GM21381 (cell line): Measurements from ENCODE around the gene SDK1.
"Not testable (repeated sequence)": the region's sequence is repeated elsewhere in the genome, so short reads cannot be mapped to it uniquely, and the experiment has no call there.

Experiments used
- ATAC-seq: cut with Tn5 transposase; IDR thresholded peaks from one replicate; pipeline ENCODE4 v1.9.1; 2021; ENCODE audit warnings: mild to moderate bottlenecking, moderate library complexity; ENCODE audit not compliant: unreplicated experiment

SDK1 gene

GRCh38 chr7:4225881-4226523, 925.0 kb downstream of the SDK1 start:
- ATAC-seq: no peak

- no peak for ATAC-seq
These were observed 925.5 kb downstream of the SDK1 start for GRCh38 chr7:4226524-4226882.

GRCh38 chr7:4227105-4228010, 926.3 kb downstream of the SDK1 start:
- no peak for ATAC-seq

GRCh38 chr7:4230352-4230751, 929.3 kb downstream of the SDK1 start:
- no peak for ATAC-seq

GRCh38 chr7:4233146-4233545, 932.1 kb downstream of the SDK1 start:
- ATAC-seq: no peak

- no peak for ATAC-seq
These were observed 932.8 kb downstream of the SDK1 start for GRCh38 chr7:4233621-4234497.

- no peak for ATAC-seq
These were observed 933.4 kb downstream of the SDK1 start for GRCh38 chr7:4234498-4234855.

- no peak for ATAC-seq
These were observed 933.8 kb downstream of the SDK1 start for GRCh38 chr7:4234886-4235285.

- no peak for ATAC-seq
These were observed 934.5 kb downstream of the SDK1 start for GRCh38 chr7:4235596-4235995.

- no peak for ATAC-seq
These were observed 935.3 kb downstream of the SDK1 start for GRCh38 chr7:4236389-4236788.

- not testable (repeated sequence) for ATAC-seq
These were observed 935.8 kb downstream of the SDK1 start for GRCh38 chr7:4236873-4237272.

GRCh38 chr7:4237296-4238235, 936.5 kb downstream of the SDK1 start:
- ATAC-seq: no peak

GRCh38 chr7:4238861-4239260, 937.8 kb downstream of the SDK1 start:
- no peak for ATAC-seq

- ATAC-seq: no peak
These were observed 939.0 kb downstream of the SDK1 start for GRCh38 chr7:4240042-4240441.

GRCh38 chr7:4240520-4241303, 939.7 kb downstream of the SDK1 start:
- ATAC-seq: no peak

- no peak for ATAC-seq
These were observed 940.2 kb downstream of the SDK1 start for GRCh38 chr7:4241304-4241612.

- no peak for ATAC-seq
These were observed 940.7 kb downstream of the SDK1 start for GRCh38 chr7:4241791-4242190.

GRCh38 chr7:4242706-4243105, 941.7 kb downstream of the SDK1 start:
- no peak for ATAC-seq

GRCh38 chr7:4244041-4244440, 943.0 kb downstream of the SDK1 start:
- ATAC-seq: no peak

- ATAC-seq: no peak
These were observed 943.6 kb downstream of the SDK1 start for GRCh38 chr7:4244635-4245034.
